Muscle of arm (tissue), 12 donors: ENCODE results near the gene INSYN2A. TPM values are rescaled to one million over a fixed set of nuclear protein-coding genes. Genes with fewer than 3 reads are reported as not detected.

Source experiments
- DNase-seq: peaks from one replicate; pipeline ENCODE4 v3.0.0-alpha.2; 2013
- polyA plus RNA-seq, 12 donors: library from polyadenylated mRNA; unstranded; fragments of 120-200 nt; gene quantifications; one replicate each; pipeline ENCODE4 v1.2.1, GENCODE V29; 2013; ENCODE audit not compliant: insufficient read length in 12 of 12

Gene INSYN2A
- polyA plus RNA-seq, 12 donors: 0.66 to 1.2 (median 0.85) TPM; not detected in 2

DNA sequence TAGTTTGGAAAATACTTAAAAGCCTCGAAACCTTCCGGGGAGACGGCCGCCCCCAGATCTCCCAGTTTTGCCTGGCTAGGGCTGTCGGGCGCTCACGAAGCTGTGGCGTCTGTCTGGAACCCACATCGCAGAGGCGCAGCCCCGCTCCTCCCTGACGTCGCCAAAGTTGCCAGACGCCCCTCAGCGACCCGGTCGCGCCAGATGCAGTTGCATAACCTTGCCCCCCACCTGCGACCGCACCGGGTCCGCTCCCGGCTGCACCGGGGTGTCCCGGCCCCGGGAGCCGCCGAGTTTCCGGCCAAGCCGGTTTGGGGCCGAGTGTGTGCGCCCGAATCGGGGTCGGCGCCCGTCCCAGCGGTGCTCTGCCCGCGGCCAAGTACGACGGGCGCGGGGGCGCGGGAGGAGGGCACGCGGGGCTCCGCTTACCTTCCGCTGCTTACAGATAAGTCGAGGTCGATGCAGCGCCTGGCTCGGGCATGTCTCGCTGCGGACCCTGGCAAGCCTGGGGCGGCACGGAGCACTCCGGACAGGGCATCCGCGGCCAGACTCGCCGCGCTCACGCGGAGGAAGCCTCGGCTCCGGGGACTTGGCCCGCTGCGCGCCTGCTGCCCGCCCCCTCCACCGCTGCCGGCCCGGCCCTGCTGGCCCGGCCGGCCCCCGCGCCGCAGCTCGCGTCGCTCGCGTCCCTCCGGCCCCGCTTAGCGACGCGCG lies 665 bp downstream of the INSYN2A start:
- DNase-seq: no peak

DNA sequence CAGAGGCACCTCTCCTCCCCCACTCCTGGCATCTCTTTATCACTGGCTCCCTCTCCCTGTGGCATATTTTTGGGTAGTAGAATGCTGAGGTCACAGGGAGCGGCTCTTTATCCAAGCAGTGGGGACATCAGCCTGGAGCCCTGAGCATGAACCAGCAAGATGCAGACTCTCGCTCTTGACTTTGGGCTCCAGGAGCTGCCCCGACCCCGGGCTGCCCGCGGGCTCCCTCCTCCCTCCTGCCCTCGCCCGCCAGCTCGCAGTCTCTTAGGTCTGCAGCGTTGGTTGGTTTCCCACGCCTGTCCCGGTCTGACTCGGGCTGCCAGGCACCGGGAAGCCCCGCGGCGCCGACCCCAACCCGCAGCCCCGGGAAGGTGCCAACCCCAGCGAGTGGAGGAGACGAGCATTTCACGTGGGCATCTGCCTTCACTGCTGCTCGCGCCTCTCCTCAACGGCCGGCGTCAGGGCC lies 1.3 kb downstream of the INSYN2A start:
- DNase-seq: no peak

DNA sequence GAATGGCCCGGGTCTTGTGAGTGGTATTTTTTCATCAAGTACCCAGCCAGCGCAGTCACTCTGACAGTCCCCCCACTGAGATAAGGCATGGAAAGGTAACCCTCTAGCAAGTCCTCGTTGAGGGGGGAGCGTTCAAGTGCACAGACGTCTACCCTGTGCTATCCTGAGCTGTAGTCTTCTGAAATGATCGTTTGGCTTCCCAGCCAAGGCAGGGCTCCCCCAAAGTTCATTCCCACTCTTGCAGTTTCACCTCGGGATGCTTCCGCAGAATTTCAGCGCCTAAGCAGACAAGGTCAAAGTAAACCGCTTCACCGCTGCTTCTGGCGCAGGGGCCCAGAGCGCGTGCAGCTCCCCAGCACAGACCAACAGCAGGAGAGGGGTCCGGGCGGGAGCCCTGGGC lies 1.8 kb downstream of the INSYN2A start:
- DNase-seq: no peak

DNA sequence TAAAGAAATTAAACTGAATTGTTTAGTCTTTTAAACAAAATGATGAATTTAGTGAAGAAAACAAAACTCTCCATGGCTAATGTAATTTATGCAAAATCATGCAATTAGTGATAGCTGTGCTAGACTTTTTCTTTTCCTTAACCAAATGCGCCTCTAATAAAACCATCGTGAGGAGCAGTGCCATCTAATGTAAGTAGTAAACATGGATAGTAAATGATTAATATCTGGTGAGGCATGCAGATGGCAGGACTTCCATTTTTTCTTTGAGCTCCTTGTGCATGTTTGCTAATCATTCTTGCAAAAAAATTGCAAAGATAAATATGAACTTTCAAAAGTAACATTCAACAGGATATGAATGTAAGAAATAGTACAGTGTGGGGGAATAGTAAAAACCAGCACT lies 2.3 kb downstream of the INSYN2A start:
- DNase-seq: no peak

DNA sequence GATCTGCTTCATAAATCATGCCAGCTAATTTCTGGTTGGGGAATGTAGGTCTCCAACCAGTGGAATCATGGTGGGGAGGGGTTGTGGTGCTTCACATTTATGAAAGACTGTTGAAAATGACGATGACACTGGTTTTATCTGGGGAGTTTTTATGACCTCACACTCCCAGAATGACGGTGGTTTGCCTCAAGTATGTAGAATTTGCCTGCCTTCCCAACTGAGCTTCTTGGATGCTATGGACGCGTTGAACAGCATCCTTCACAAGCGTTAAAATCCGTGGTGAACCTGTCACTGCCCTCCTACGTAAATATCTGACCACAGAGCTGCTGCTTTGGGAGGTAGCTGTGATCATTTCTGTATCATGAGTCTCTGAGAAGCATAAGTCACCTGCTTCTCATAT lies 3.3 kb downstream of the INSYN2A start:
- DNase-seq: no peak

DNA sequence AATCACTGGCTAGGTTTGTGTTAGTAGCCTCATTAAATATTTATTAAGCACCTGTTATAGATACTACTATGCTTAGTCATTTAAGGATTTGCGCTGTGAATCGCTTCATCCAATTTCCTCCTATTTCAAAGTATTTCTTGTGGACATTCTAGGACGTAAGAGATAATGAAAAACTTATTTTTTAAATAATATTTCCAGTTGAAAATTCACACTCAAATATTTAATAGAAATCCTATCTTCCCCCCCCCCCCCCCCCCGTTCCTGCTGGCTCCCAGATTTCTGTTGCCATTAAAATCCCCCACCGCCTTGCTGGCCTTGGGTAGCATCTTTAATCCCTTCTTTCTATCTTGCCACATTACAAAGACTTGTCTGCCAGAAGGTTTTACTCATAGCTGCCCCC lies 6.0 kb downstream of the INSYN2A start:
- DNase-seq: no peak

DNA sequence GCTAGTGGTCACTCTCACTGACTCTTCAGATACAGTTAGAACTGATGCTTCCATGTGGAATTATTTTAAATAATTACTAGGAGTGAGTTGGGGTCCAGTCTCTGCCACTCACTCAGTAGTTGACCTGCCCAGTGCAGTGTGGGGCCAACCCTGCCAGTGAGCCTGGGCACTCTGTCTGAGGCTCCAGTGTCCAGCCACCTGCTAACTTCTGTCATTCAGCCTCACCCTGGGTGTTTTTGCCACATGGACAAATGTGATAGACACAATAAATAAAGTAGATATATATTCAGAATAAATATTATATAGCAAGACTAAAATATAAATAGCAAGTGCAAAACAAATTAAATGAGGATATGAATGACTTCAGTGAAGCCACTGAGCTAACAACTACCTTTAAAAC lies 7.2 kb downstream of the INSYN2A start:
- no peak for DNase-seq

DNA sequence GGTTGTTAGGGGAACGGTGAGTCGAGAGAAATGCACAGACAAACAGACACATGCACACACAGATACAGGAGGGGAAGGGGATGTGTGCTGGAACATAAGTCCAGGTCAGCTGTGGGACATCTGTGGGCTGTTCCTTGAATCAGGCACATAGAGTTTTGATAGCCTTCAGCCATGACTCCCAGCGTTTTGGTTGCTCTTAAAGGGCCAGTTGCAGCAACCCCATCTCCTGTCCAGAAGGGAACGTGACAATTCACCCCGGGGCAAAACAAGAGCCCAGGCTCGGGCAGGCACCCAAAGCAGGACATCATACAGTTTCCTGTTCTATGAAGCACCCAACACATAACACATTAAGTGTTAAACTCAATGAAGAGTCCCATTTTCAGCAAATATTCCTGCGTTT lies 9.6 kb downstream of the INSYN2A start:
- DNase-seq: no peak

DNA sequence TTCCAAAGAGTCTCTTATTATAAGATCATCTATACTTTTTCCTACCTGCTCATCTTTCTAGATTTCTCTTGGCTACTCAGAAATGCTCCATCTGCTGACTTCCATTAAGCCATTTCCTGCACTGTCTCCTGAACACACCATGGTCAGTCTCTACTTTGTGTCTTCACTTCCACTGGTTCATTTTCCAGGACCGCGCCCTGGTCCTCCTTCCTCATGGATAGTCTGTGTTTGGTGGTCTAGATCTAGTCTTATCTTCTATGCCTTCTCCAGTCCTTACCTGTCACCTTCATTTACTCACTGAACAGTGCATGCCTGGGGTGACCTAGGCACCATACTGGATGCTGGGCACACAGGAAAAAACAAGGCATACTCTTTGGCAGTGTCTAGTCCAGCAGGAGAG lies 11.8 kb downstream of the INSYN2A start:
- DNase-seq: no peak

DNA sequence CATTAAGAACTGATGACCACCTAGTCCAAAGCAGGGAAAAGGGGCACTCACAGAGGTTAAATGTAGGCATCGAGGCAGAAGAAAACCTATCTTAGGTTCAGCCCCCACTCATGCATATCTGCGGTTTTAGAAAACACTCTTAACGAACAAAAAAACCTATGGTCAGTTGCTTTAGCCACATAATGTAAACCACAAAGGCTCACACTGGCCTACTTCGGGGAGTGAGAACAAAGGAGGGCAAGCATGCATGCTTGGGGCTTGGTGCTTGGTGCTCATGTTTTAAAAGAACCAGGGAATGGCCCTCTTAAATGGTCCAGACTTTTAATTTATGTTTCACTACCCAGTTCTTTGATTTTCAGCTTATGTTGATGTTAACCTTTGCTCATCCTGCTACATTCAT lies 14.2 kb downstream of the INSYN2A start:
- DNase-seq: no peak

DNA sequence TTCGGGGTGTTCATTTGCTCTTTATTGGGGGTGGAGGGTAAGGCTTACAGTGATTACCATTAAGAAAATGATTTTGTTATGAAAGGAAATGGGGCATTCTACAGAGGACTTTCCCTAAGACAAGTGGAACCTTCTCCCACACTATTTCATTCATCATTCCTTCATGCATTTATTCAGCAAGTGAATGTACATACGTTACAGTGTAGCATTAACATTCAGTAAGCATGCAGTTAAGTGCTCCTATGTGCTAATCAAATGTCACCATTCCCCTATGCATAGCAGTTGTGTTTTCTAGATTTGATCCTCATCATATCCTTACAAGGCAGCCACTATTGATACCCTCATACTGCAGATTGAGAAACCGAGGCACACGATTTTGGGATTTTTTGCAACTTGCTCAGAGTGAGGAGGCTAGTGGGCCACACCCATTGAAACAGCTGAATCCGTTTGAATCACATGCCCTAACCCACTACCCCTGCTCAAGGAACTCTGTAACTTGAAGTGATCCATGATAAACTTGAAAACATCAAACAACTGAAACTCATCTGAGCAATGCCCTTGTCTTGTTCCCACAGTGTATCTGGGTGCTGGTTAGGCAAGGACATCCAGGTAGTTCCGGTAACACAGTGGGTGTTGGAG lies 16.7 kb downstream of the INSYN2A start:
- no peak for DNase-seq

DNA sequence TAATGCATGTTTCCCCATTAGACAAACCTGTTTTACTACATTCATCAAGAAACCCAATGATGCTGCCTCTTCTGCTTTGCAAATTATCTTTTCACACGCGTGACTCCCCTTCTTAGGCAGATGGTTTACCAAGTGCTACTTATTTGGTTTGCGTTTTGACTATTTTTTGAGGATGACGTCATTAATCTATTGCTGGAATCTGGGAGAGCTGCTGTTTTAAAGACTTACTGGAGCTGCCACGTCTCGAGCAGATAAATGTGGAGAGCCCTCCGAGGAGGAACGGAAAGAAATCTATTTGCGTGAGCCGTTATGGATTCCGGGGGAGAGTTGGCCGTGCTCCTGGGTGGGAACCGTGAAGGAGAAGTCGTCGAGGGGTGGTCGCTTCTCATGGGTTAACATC lies 19.7 kb downstream of the INSYN2A start:
- DNase-seq: no peak

DNA sequence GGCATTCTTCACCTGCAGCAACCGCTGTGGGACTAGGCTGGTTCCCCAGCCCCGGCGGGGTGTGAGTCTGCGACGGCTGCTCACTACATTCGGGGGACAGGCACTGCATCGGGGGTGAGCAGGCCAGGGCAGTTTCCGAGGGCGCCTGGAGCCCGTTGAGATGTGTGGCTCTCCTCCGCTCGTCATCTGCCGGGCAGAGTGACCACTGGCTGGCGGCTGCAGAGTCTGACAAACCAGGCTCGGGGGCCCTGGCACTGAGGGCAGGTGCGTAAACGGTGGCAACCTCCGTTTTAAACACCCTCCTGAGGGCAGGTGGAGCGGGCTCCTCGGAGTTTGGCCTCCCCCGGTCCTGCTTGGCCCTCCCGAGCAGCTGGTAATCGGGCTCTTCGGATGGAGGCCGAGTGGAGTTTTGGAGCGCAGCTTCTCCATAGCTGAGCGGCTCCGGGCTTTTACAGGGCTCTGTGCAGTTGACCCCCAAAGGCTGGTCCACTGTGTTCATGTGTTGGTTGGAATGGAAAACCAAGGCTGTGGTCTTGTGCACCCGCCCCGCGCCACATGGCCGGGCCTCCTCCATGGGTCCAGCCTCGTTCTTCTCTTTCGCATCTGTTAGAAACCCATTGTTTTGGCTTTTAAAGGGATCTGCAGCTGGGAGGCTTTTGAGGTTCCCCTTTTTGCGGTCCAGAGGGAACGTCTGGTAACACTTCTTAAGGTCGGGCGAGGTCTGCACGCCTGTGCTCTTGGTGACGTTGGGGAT lies 20.9 kb downstream of the INSYN2A start:
- DNase-seq: no peak

DNA sequence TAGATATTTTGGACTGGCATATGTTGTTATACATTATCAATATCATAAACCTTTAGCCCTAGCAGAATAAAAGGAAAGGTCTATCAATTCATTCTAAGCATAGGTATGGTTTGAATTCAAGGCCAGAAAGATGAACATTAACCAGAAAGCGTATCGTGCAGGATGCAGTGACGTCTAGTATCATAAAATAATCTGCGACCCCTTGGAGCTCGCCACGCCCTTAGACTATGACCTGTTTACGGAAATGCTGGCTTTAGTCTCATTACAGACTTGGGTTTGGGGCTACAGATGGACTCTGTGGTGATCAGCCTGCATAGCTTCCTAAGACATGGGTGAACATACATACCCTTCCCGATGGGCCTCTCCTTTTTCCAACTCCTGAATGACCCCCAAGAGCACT lies 21.5 kb downstream of the INSYN2A start:
- no peak for DNase-seq

DNA sequence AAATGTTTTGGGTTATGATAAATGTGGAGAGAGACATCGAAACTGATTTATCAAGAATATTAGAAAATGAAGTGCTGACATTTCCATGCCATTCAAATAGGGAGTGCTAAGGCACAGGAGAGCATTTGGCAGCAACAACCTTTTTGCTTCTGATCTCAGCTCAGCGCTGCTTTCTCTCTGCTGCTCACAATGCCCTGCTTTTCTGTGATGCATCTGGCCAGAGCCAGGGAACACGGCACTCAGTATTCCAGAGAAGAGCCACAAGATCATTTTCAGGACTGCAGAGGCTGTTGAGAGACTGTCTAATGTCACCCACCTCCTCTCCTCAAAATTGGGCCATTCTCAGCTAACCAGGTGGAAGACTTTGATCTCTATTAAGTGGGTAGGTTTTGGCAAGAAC lies 28.1 kb downstream of the INSYN2A start:
- no peak for DNase-seq

DNA sequence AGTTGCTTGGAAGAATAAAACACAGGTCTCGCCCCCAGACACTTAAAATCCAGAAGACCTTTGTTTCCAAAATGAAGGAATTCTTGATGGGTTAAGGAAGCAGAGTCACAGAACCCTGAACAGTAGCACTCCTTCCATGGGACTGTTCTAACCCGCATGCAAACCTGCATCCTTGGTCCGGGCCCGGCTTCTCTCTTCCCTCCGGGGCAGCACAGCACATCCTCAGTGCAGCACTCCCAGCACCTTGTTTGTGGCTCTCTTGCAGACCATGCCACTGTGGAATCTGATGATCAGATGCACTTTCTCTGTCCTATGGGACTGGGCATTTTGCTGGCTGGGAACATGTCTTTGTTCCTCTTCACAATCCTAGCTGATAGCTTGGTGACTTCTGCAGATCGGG lies 33.5 kb downstream of the INSYN2A start:
- no peak for DNase-seq

DNA sequence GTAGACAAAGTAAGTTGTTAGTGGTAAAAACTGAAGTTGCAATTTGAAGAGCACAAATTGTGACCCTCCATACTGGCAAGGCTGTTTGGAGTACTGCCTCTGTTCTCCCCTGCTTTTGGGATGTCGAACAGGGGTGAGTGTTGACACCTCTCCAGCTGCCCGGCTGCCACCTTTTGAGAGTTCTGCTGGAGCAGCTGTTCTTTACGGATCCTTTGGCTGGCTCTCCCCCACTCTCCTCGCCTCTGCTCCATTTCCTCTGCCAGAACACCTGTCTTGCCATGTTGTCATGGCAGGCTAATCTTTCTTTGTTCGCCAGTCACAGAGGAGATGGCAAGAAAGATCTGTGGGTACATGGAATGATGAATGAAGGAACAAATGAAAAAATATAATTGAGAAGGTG lies 34.9 kb downstream of the INSYN2A start:
- no peak for DNase-seq

DNA sequence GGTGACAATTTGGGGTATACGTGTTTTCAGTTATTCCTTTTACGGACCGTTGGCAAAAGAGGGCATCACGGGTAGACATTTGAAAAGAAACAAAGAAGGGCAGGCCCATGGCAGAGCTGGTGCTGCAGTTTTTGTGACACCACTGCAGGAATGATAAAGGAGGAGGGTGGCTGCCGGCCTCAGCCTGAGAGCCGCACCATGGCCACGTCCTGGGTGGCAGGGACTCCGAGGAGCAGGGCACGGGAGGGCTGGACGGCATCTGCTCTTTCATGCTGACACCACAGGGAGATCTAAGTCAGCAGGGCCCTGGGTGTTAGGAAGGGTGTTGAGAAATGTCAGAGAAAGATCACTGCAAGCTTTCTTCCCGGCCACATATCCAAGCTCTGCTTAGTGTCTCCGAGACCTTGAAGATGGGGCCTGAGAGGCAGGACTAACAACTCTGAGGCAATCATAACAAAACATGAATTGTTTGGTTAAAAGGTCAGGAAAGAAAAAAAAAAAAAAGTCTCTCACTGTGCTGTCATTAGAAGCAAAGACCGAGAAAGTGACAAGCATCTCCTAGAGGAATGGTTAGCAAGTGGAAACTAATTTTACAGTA lies 36.6 kb downstream of the INSYN2A start:
- no peak for DNase-seq

DNA sequence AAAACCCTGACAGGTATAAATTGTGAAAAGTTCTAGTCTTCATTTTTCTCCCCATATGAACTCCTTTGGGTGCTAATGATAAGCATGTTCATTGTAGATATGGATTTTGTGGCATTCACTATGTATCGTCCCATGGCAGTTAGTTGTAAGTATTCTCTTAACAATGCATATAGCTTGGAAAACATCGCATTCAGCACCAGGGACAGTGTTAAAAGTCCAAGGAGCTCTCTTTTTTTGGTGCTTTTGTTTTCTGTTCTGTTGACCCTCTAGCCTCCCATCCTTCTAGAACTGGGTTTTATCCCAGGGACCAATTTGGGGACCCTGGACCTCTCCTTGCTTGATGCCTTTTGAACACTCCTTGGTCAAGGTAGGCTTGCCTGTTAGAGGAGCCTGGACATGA lies 37.7 kb downstream of the INSYN2A start:
- DNase-seq: no peak

DNA sequence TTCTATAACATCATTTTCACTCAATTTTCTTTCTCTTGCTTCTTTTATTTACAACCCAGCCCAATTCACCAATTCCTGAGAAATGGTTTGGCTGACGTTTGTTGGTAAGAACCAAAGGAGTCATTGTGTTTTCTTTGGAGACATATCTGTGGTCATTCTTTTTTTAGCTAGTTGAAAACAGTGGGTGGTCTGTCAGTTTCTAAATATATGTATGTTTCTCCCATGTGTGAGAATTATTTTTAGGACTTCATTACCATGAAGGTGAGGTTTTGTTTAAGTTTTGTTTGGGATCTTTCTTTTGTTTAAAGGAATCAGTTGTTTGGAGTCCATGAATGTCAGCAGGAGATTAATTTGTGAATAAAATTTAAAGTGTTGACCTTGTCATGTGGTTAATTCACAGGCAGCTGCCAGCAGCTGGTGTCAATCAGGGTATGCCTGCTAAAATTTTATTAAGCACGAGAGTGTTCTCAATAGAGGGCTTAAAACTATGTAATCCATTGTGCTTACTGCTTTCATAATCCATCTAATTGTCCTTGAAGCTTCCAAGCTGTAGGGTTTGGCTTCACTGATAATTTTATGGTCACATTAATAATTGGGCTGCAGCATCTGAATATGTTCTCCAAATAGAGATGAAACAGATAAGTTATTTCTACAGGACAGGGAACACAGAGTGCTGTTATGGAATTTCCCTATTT lies 38.7 kb downstream of the INSYN2A start:
- DNase-seq: no peak

DNA sequence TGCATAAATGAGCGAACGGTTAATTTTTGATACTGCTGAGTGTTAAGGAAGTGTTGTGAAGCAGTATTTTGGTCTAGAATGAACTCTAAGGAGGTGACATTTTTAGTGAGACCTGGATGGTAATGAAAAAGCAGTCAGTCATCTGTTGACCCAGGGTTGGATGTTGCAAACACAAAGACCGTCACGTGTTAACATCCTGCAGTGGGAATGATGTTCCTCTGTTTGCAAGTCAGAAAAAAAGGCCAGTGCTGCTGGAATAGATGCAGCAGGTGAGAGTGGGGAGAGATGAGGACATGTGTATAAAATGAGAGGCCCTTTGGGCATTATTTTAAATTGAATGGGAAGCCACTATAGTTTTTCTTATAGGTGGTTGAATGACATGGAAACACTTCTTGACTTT lies 39.3 kb downstream of the INSYN2A start:
- DNase-seq: no peak
